Measurements from ENCODE around the gene KDF1.
A peak's percentile ranks its signal among the peaks of the same experiment; 100 is the strongest.
"Not testable (repeated sequence)": the region's sequence is repeated elsewhere in the genome, so short reads cannot be mapped to it uniquely, and the experiment has no call there.

KDF1 gene

DNA sequence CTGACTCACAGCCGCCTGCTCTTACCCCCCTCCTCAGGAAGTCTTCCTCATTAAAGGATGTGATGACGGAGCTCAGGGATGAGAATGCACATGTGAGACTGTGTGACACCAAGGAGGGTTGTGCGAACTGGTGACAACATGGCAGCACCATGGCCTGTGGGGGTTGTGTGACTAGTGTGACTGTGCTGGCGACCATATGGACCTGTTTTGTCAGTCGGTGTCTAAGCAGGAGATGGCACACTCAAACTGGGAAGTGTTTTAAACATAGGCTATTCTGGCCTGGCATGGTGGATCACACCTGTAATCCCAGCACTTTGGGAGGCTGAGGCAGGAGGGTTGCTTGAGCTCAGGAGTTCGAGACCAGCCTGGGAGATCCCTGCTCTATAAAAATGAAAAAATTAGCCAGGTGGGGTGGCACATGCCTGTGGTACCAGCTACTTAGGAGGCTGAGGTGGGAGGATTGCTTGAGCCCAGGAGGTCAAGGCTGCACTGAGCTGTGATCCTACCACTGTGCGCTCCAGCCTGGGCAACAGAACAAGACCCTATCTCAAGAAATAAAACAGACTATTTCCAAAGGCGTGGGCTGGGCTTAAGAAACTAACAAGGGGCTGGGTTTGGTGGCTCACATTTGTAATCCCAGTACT is 40.7 kb upstream of the KDF1 start:
- no peak for TF ChIP-seq JUND (IDR thresholded peaks at IDR 0.05; ENCODE audit: low read depth)
- in situ Hi-C loops (cut with HindIII; ENCODE audit: low pct_unique_long_range_greater_than_20kb, low sequenced_read_pairs), result no loop called here
- no peak for DNase-seq (ENCODE audit: low read depth in 1 of 2, low spot score in 1 of 2)

DNA sequence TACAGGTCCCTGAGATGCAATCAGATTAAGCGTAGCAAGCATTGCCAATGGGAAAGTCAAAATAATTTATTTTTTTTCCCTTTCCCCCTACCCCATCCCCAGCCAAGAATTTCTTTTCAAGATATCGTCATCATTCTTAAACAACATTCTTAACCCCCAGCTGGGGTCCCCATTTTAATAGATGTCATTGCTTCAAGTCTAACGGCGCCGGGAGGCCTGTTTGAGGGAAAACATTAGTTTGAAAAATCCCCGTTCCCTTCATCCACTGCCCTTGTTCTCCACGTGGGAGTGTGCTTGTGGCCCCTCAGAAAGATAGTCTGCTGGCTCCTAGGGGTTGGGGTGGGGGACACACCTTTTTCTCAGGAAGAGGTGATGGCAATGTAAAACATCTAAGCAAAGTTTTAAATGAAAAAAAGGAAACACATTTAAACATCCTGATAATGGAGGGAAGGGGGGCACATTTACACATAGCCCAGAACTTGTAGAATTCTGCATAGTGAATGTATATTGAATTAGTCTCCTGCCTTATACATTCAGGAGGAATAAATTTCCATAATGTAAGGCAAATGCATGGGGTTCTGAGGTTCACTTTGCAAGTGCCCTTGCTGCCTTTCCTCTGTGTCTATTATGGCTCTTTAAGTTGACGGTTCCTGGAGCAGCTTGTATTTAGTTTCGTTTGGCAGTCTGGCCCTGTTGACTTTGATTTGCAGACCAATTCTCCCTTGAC is 40.0 kb upstream of the KDF1 start:
- no peak for DNase-seq (ENCODE audit: low read depth in 1 of 2, low spot score in 1 of 2)
- in situ Hi-C loops (cut with HindIII; ENCODE audit: low pct_unique_long_range_greater_than_20kb, low sequenced_read_pairs), result no loop called here
- no peak for TF ChIP-seq JUND (IDR thresholded peaks at IDR 0.05; ENCODE audit: low read depth)

DNA sequence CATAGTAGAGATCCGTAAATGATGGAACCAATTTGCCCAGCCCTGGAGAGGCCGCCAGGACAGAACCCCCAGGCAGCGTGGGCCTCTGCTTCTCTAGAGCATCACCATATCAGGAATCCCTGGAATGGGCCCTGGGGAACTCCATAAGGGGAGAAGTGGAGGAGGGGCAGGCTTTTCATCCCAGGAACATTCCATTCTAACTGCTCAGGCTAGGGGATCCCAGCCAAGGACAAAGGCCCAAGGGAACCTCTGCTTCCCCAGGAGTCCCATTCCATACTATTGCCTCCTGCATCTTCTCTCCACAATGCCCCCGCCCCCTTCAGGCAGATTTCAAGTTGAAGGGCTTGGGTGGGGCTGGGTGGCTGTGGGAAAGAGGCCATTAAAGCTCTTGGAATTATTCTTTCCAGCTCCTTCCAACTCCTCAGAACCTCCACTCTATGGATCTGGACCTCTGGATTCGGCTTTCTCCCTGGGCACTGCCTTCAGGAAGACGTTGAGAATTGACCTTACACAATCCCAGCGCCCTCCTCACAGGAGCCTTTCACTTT is 39.2 kb upstream of the KDF1 start:
- in situ Hi-C loops (cut with HindIII; ENCODE audit: low pct_unique_long_range_greater_than_20kb, low sequenced_read_pairs), result no loop called here
- TF ChIP-seq JUND (IDR thresholded peaks at IDR 0.05; ENCODE audit: low read depth), result no peak
- DNase-seq (ENCODE audit: low read depth in 1 of 2, low spot score in 1 of 2), result peak in 1 of 2 experiments; percentile 68

GRCh38 chr1:26998429-26999300 is 38.4 kb upstream of the KDF1 start:
- TF ChIP-seq JUND (IDR thresholded peaks at IDR 0.05; ENCODE audit: low read depth), result no peak
- in situ Hi-C loops (cut with HindIII; ENCODE audit: low pct_unique_long_range_greater_than_20kb, low sequenced_read_pairs), result no loop called here
- DNase-seq (ENCODE audit: low read depth in 1 of 2, low spot score in 1 of 2), result no peak

DNA sequence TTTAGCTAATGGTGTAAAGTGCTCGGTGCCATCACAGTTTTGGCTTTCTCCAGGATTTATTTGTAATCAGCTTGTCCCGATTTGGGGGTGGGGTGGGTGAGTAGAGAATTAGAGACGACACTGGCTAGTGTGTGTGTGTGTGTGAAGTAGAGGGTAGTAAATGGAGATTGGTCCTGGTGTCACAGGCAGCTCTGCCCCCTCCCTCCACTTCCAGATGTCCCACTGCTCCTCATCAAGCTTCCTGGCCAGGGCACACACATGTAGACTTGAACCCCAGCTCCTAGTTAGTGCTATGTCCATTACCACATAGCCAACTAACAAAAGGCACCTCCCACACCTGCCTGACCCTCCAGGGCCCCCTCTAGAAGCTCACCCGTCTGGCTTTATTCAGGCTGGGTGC is 36.4 kb upstream of the KDF1 start:
- in situ Hi-C loops (cut with HindIII; ENCODE audit: low pct_unique_long_range_greater_than_20kb, low sequenced_read_pairs), result no loop called here
- TF ChIP-seq JUND (IDR thresholded peaks at IDR 0.05; ENCODE audit: low read depth), result no peak

DNA sequence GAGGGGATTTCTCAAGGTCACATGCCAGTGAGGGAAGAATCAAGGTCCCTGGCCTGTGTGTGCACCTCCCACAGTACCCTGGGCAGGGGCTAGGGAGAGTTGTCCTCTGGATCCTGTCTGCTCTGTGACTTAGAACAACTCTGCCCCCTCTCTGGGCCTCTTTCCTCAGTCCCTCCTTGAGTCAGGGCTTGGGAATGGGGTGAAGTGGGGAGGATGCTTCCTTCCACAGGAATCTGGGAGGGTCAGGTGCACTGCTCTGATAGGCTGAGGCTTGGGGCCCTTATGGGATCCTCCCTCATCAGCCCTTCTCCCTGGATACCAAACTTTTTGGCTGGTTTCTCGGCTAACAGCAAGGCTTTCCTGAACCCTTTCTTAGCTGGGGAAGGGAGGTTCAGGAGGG is 35.8 kb upstream of the KDF1 start:
- in situ Hi-C loops (cut with HindIII; ENCODE audit: low pct_unique_long_range_greater_than_20kb, low sequenced_read_pairs), result no loop called here
- TF ChIP-seq JUND (IDR thresholded peaks at IDR 0.05; ENCODE audit: low read depth), result no peak
- no peak for DNase-seq (ENCODE audit: low read depth in 1 of 2, low spot score in 1 of 2)

More for the DNA sequence above, 36.4 kb upstream of the KDF1 start:
- no peak for DNase-seq (ENCODE audit: low read depth in 1 of 2, low spot score in 1 of 2)

DNA sequence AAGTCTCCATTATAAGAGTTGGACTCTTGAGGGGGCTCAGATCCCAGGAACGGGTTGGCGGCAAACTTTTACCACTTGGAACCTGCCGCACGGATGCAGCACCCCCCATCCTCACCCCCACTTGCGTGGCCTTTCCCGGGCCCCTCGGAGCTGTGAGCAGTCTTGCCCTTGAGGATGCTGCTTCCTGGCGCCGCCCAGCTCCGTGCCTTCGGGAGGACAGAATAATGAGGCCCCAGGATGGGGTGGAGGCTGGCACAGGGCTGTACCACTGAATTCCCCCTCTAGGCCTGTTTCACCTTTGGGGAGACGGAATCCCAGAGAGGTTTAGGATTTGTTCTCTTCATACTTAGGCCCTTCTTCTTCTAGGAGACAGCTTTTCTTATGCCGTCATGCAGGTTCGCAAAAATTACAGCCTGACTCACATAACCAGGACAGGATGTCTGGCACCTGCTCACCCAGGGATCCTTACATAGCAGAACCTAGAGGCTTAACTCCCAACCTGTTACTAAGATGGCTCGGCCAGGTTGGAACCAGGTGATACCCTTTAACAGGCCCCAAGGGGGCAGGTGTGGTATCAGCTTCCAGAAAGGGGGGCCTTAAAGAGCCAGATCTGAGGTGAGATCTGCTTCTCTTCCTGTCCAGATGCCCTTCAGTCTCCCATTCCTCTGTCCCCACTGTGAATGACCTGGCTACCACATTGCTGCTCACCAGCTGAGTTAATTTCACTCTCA is 34.7 kb upstream of the KDF1 start:
- TF ChIP-seq JUND (IDR thresholded peaks at IDR 0.05; ENCODE audit: low read depth), result no peak
- in situ Hi-C loops (cut with HindIII; ENCODE audit: low pct_unique_long_range_greater_than_20kb, low sequenced_read_pairs), result no loop called here

GRCh38 chr1:26994020-26994786 is 33.9 kb upstream of the KDF1 start:
- peak in 1 of 2 experiments; percentile 27 for DNase-seq (ENCODE audit: low read depth in 1 of 2, low spot score in 1 of 2)
- TF ChIP-seq JUND (IDR thresholded peaks at IDR 0.05; ENCODE audit: low read depth), result no peak
- in situ Hi-C loops (cut with HindIII; ENCODE audit: low pct_unique_long_range_greater_than_20kb, low sequenced_read_pairs), result no loop called here

More for the DNA sequence above, 34.7 kb upstream of the KDF1 start:
- no peak for DNase-seq (ENCODE audit: low read depth in 1 of 2, low spot score in 1 of 2)

DNA sequence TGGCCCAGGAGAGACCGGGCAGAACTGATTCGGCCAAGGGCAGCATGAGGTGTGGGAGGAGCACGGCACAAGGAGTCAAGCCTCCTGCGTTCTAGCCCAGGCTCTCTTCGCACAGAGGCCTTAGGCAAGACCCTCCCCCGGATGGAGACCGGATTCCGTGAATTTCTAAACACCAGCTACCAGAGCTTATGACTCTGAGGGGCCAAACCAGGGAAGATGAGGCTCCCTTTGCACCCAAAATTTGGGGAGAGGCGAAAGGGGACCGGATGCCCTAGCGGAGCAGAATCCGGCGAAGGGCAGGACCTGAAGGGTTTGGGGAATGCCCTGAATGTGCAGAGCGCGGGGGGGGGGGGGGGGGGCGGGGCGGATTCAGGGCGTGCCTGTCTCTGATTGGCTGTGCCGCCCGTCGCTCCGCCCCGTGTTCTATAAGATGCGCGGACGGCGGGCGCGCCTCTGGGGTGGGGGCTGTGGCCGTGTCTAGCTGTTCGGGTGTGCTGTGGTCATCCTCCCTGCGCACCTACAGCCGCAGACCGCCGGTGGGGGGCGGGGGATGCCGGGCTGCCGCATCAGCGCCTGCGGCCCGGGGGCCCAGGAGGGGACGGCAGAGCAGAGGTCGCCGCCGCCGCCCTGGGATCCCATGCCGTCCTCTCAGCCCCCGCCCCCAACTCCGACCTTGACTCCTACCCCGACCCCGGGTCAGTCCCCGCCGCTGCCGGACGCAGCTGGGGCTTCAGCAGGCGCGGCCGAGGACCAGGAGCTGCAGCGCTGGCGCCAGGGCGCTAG is 33.2 kb upstream of the KDF1 start, which contains the start of gene TRNP1:
Gene TRNP1, plus strand, starts transcription at position 456 of the 783 bp plus-strand sequence. Its CDS starts 95 bp downstream, at position 551.
- TF ChIP-seq JUND (IDR thresholded peaks at IDR 0.05; ENCODE audit: low read depth), result no peak
- in situ Hi-C loops (cut with HindIII; ENCODE audit: low pct_unique_long_range_greater_than_20kb, low sequenced_read_pairs), result no loop called here
- DNase-seq (ENCODE audit: low read depth in 1 of 2, low spot score in 1 of 2), result peak; percentile 77 to 91

DNA sequence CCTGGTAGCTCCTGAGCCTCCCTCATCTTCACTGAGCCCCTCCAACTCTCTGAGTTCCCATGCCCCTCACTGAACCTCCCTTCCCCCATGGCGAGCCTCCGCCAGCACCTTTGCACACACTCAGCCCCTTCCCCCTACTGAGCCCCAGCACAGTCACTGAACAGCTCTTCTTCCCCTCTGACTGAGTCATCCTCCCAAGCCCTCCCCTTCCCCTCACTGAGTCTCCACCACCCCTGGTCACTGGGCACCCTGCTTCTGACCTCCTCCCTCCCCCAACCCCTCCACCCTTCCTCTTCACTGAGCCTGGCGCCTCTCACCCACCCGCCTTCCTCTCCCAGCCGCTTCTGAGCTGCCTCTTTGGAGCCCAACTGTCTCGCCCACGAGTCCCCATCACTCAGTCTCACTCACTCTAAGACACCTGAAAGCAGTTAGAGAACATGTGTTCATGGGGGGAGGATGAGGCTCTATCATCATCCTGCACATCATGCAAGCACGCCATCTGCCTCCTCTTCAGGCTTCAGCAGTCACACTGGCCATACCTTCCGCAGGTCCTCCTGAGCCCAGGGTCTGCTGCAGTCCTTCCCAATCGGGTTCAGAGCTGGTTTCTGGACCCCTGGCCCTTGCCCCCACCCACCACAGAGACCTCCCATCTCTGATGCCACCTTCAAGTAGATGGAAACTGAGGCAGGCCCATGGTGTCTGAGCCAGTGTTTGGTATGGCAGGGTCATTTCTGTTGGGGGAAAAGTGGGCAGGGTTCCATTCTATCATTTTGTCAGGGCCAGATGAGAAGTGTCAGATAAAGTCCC is 31.2 kb upstream of the KDF1 start:
- in situ Hi-C loops (cut with HindIII; ENCODE audit: low pct_unique_long_range_greater_than_20kb, low sequenced_read_pairs), result no loop called here
- no peak for DNase-seq (ENCODE audit: low read depth in 1 of 2, low spot score in 1 of 2)
- TF ChIP-seq JUND (IDR thresholded peaks at IDR 0.05; ENCODE audit: low read depth), result no peak

GRCh38 chr1:26989403-26990109 is 29.3 kb upstream of the KDF1 start:
- DNase-seq (ENCODE audit: low read depth in 1 of 2, low spot score in 1 of 2); in situ Hi-C loops (cut with HindIII; ENCODE audit: low pct_unique_long_range_greater_than_20kb, low sequenced_read_pairs): not testable (repeated sequence)

Data from T47D (cell line).